Measurements from ENCODE around the gene ZNF746.

GRCh38 chr7:149547126-149547525 lies 49.5 kb upstream of the ZNF746 start:
- TF ChIP-seq, protein P1, sequence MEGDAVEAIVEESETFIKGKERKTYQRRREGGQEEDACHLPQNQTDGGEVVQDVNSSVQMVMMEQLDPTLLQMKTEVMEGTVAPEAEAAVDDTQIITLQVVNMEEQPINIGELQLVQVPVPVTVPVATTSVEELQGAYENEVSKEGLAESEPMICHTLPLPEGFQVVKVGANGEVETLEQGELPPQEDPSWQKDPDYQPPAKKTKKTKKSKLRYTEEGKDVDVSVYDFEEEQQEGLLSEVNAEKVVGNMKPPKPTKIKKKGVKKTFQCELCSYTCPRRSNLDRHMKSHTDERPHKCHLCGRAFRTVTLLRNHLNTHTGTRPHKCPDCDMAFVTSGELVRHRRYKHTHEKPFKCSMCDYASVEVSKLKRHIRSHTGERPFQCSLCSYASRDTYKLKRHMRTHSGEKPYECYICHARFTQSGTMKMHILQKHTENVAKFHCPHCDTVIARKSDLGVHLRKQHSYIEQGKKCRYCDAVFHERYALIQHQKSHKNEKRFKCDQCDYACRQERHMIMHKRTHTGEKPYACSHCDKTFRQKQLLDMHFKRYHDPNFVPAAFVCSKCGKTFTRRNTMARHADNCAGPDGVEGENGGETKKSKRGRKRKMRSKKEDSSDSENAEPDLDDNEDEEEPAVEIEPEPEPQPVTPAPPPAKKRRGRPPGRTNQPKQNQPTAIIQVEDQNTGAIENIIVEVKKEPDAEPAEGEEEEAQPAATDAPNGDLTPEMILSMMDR (optimal IDR thresholded peaks at IDR 0.05 in 1 of 3, IDR thresholded peaks at IDR 0.05 in 1 of 3, conservative IDR thresholded peaks at IDR 0.05 in 1 of 3; ENCODE audit: extremely low read depth in 1 of 3, insufficient read depth in 2 of 3, low read length in 3 of 3): peak in 1 of 3 experiments; percentile 21
- no peak for TF ChIP-seq EZH2 (IDR thresholded peaks at IDR 0.05; ENCODE audit: low read length)

Measured in keratinocyte (primary cell).